Spleen (tissue), 7 donors: Measurements from ENCODE around the gene DHX34.
"Not testable (repeated sequence)": the region's sequence is repeated elsewhere in the genome, so short reads cannot be mapped to it uniquely, and the experiment has no call there.

Experiments used
- CTCF ChIP-seq, 11 experiments: fragments of 200-600 bp in 7 of 11; fragments of 450-650 bp in 4 of 11; sonication (generic) in 4 of 11; IDR thresholded peaks in 8 of 11; conservative IDR thresholded peaks in 3 of 11; 1 replicate in 7 of 11; 2 replicates in 4 of 11; pipeline versions ENCODE4 v1.4.0 to v1.8.0; 2016 to 2021; ENCODE audit warnings: antibody characterized with exemption in 11 of 11, inconsistent platforms in 4 of 11, mild to moderate bottlenecking in 1 of 11
- POLR2A ChIP-seq, 3 donors: fragments of 450-650 bp; IDR thresholded peaks; one replicate each; pipeline ENCODE4 v1.5.1; 2017; ENCODE audit warnings: antibody characterized with exemption in 3 of 3, mild to moderate bottlenecking in 1 of 3
- POLR2AphosphoS5 ChIP-seq, 3 donors: sonication (generic); formaldehyde crosslinking; IDR thresholded peaks; one replicate each; pipeline ENCODE4 v1.5.1; 2017; ENCODE audit warnings: antibody characterized with exemption in 3 of 3
- donor health status: DM: no; HTN: no; CAD: no; lungs with moderate emphysema.
- donor health status: DM: no; HTN: no; CAD: no.
- donor health status: DM: no; HTN: no; CAD: no.

GRCh38 chr19:47336765-47337718 lies 12.1 kb upstream of the DHX34 start:
- peak in 1 of 11 experiments; percentile 24 for TF ChIP-seq CTCF (IDR thresholded peaks at IDR 0.05 in 8 of 11, conservative IDR thresholded peaks at IDR 0.05 in 3 of 11)
- TF ChIP-seq POLR2AphosphoS5 (IDR thresholded peaks at IDR 0.05): peak; percentile 23 to 89 (median 70)
- TF ChIP-seq POLR2A (IDR thresholded peaks at IDR 0.05): not testable (repeated sequence)
